22Rv1 (cell line): ENCODE results near the gene ANKRD23.

Experiments used
- ZFX ChIP-seq: fragments of 450-650 bp; IDR thresholded peaks from 2 replicates; pipeline ENCODE4 v1.6.1; 2017; ENCODE audit warnings: antibody characterized with exemption, borderline replicate concordance
- TF ChIP-seq, protein P1 (sequence below): fragments of 450-650 bp; IDR thresholded peaks from 2 replicates; pipeline ENCODE4 v1.5.1; 2017; ENCODE audit warnings: mild to moderate bottlenecking

DNA sequence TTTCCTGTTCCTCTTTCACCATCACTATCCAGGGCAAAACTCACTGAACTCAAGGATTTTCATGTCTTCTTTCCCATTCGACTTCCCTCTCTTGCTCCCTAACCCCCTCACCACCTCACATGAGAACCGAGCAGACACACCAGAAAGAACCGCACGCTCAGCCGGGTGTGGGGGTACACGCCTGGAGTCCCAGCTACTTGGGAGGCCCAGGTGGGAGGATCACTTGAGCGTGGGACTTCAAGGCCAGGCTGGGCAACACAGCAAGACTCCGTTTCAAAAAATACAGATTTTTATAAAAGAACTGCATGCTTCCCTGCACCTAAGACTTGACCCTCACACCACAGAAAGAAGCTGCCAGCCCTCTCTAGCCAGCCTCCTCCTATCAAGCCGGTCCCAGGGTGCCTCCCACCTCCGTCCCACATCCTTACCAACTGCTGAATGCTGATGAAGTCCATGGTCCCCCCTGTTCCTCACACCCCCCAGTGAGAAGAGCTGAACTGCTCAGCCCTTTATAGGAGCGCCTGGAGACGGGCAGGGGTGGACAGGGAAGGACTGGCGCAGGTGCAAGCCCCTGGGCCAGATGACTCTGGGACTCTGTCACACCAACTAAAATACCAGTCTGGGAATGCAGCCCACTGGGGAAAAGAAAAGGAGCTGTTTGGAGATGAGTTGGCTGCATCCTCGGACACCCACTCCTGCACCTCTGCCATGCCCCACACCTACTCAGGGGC is at the start of gene ANKRD23:
- TF ChIP-seq, protein P1, sequence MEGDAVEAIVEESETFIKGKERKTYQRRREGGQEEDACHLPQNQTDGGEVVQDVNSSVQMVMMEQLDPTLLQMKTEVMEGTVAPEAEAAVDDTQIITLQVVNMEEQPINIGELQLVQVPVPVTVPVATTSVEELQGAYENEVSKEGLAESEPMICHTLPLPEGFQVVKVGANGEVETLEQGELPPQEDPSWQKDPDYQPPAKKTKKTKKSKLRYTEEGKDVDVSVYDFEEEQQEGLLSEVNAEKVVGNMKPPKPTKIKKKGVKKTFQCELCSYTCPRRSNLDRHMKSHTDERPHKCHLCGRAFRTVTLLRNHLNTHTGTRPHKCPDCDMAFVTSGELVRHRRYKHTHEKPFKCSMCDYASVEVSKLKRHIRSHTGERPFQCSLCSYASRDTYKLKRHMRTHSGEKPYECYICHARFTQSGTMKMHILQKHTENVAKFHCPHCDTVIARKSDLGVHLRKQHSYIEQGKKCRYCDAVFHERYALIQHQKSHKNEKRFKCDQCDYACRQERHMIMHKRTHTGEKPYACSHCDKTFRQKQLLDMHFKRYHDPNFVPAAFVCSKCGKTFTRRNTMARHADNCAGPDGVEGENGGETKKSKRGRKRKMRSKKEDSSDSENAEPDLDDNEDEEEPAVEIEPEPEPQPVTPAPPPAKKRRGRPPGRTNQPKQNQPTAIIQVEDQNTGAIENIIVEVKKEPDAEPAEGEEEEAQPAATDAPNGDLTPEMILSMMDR: no peak
- no peak for TF ChIP-seq ZFX
